ENCODE results near the gene TMEM273.

TMEM273 gene

DNA sequence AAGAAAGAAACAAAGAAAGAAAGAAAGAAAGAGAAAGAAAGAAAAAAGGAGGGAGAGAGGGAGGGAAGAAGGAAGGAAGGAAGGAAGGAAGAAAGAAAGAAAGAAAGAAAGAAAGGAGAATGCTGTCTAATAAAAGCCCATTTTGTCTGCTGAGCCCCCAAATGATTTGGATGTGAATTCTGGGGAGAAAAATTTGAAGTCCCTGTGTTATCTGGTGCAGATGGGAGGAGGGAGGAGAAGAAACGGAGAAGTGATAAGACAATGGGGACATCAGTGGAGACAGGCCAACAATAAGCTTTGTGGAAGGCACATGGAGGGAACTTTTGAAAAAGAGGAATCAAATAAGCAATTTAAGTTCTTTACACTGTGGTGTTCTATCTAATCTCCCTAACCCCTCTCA, 24.6 kb upstream of the TMEM273 start:
- Histone ChIP-seq H3K4me3 (ENCODE audit: low read depth, low read length) (no peak overlapping the region), H3K9me3 (ENCODE audit: severe bottlenecking) (no peaks in the 10 kb centered on the region), H3K27ac (no peak overlapping the region), H3K36me3 (no peaks in the 10 kb centered on the region), H3K27me3 (ENCODE audit: insufficient read depth, low read depth, severe bottlenecking) (no peaks in the 10 kb centered on the region)
- no peak for DNase-seq
- TF ChIP-seq, protein P1, sequence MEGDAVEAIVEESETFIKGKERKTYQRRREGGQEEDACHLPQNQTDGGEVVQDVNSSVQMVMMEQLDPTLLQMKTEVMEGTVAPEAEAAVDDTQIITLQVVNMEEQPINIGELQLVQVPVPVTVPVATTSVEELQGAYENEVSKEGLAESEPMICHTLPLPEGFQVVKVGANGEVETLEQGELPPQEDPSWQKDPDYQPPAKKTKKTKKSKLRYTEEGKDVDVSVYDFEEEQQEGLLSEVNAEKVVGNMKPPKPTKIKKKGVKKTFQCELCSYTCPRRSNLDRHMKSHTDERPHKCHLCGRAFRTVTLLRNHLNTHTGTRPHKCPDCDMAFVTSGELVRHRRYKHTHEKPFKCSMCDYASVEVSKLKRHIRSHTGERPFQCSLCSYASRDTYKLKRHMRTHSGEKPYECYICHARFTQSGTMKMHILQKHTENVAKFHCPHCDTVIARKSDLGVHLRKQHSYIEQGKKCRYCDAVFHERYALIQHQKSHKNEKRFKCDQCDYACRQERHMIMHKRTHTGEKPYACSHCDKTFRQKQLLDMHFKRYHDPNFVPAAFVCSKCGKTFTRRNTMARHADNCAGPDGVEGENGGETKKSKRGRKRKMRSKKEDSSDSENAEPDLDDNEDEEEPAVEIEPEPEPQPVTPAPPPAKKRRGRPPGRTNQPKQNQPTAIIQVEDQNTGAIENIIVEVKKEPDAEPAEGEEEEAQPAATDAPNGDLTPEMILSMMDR (IDR thresholded peaks at IDR 0.05; ENCODE audit: low read depth, low read length), result no peak

- no peak for DNase-seq
- H3K27me3 ChIP-seq (ENCODE audit: insufficient read depth, low read depth, severe bottlenecking), result no peaks in the 10 kb centered on the region
- H3K36me3 ChIP-seq, result no peaks in the 10 kb centered on the region
- TF ChIP-seq, protein P1 (IDR thresholded peaks at IDR 0.05; ENCODE audit: low read depth, low read length), result no peak
- no peaks in the 10 kb centered on the region for H3K9me3 ChIP-seq (ENCODE audit: severe bottlenecking)
- H3K4me3 ChIP-seq (ENCODE audit: low read depth, low read length), result no peak overlapping the region
- H3K27ac ChIP-seq, result no peak overlapping the region
These were observed 23.9 kb upstream of the TMEM273 start for GRCh38 chr10:49212076-49212475.

DNA sequence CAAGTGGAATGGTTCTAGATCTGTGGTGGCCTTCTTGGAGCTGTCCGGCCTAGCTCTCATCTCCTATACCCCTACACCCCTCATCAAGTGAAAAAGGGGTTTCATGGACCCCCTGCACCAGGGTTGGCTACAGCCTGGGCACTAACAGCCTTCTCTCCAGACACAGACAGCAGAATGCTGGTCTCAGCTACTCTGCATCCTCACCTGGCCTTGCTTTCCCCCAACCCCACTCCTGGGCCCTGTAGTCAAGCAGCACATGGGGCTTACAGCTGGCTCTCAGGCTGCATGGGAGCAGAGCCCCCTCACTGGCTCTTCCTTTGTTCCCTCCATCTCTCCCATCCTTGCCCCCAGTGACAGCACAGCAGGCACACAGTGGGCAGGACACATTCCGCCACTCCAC, 20.8 kb upstream of the TMEM273 start:
- Histone ChIP-seq H3K27me3 (ENCODE audit: insufficient read depth, low read depth, severe bottlenecking) (no peaks in the 10 kb centered on the region), H3K9me3 (ENCODE audit: severe bottlenecking) (no peaks in the 10 kb centered on the region), H3K36me3 (no peaks in the 10 kb centered on the region), H3K4me3 (ENCODE audit: low read depth, low read length) (no peak overlapping the region), H3K27ac (no peak overlapping the region)
- TF ChIP-seq, protein P1 (IDR thresholded peaks at IDR 0.05; ENCODE audit: low read depth, low read length), result no peak
- DNase-seq, result no peak

DNA sequence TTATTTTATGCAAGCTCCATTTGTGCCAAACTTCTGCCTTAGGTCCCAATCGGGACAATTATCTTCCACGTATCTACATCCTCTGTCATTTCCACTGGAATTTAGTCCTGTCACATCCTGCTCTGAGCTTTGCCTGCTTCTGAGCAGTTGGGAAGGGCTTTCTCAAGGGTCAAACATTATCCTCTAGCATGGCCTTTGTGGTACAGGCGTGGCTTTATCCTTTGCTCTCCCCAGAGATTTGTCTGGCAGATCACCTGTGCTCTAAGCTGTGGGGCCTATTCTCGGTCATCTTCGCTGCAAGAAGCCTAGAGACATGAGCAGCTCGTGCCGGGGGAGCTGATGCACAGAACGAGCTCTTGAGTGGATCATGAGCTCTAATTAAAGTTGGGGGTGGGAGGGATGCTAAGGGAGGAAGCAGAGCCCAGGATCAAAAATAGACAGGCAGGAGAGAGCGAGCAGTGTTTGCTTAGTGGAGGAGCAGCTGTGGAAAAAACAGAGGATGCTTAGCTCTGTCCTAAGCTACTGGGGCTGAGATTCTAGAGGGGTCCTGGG, 19.8 kb upstream of the TMEM273 start:
- Histone ChIP-seq H3K9me3 (ENCODE audit: severe bottlenecking) (no peaks in the 10 kb centered on the region), H3K27ac (no peak overlapping the region), H3K36me3 (no peaks in the 10 kb centered on the region), H3K27me3 (ENCODE audit: insufficient read depth, low read depth, severe bottlenecking) (no peaks in the 10 kb centered on the region), H3K4me3 (ENCODE audit: low read depth, low read length) (no peak overlapping the region)
- TF ChIP-seq, protein P1 (IDR thresholded peaks at IDR 0.05; ENCODE audit: low read depth, low read length), result no peak
- peak; percentile 27 for DNase-seq

DNA sequence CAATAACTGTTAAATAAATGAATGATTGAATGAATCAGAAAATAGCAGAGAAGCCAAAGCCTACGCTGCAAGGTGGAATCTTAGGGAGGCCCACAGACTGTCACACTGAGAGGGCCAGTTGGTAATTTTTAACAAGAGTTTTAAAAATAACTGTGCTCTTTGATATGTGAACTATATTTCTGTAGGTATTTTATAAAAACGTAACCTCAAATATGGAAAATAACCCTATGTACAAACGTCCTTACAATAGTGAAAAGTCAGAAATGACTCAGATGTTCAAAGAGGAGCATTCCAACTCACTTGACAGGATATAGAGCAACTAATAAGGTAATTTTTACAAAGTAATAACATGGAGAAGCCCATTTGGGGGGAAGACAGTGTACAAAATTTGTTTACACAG, 18.9 kb upstream of the TMEM273 start:
- TF ChIP-seq, protein P1 (IDR thresholded peaks at IDR 0.05; ENCODE audit: low read depth, low read length), result no peak
- Histone ChIP-seq H3K27me3 (ENCODE audit: insufficient read depth, low read depth, severe bottlenecking) (no peaks in the 10 kb centered on the region), H3K27ac (no peak overlapping the region), H3K9me3 (ENCODE audit: severe bottlenecking) (no peaks in the 10 kb centered on the region), H3K4me3 (ENCODE audit: low read depth, low read length) (no peak overlapping the region), H3K36me3 (no peaks in the 10 kb centered on the region)
- no peak for DNase-seq

DNA sequence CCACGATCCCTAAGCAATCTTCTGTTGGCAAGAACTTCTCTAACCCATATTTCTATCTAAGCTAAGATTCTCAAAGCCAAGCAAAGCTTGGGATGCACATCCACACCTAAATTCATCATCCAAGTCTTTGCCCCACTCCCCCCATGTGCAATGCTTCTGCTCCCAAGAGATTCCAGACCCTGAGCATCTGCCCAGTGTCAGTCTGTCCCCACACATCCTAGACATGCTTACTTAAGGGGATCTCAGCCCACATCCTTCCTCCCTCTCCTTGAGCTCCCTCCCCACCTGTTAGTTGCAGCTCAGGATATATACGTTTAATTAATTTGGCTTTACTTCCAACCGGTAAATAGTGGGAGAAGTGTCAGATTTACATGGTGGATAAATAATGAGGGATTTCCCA, 17.0 kb upstream of the TMEM273 start:
- Histone ChIP-seq H3K27ac (no peak overlapping the region), H3K27me3 (ENCODE audit: insufficient read depth, low read depth, severe bottlenecking) (no peaks in the 10 kb centered on the region), H3K36me3 (no peaks in the 10 kb centered on the region), H3K9me3 (ENCODE audit: severe bottlenecking) (no peaks in the 10 kb centered on the region), H3K4me3 (ENCODE audit: low read depth, low read length) (no peak overlapping the region)
- DNase-seq, result peak; percentile 27
- TF ChIP-seq, protein P1 (IDR thresholded peaks at IDR 0.05; ENCODE audit: low read depth, low read length), result no peak

All from WERI-Rb-1 (cell line).